HG03521 (cell line): ENCODE data around the gene CCDC192.
"Not testable (repeated sequence)": the region's sequence is repeated elsewhere in the genome, so short reads cannot be mapped to it uniquely, and the experiment has no call there.

Experiments
- ATAC-seq: cut with Tn5 transposase; IDR thresholded peaks from one replicate; pipeline ENCODE4 v1.9.1; 2021; ENCODE audit warnings: mild to moderate bottlenecking, moderate library complexity; ENCODE audit not compliant: unreplicated experiment

Gene CCDC192

GRCh38 chr5:127702926-127703561 lies at the start of gene CCDC192:
Gene CCDC192 (plus strand): TSS chr5:127703391. CDS start chr5:127703446, 55 bp downstream.
- ATAC-seq: no peak

GRCh38 chr5:127656825-127657224 lies 46.4 kb upstream of the CCDC192 start:
- ATAC-seq: no peak

GRCh38 chr5:127660047-127660733 lies 43.0 kb upstream of the CCDC192 start:
- ATAC-seq: no peak

- no peak for ATAC-seq
Observed at GRCh38 chr5:127664093-127664492, 39.1 kb upstream of the CCDC192 start.

GRCh38 chr5:127665641-127666040 lies 37.5 kb upstream of the CCDC192 start:
- no peak for ATAC-seq

- ATAC-seq: no peak
Observed at GRCh38 chr5:127666043-127666716, 37.0 kb upstream of the CCDC192 start.

- ATAC-seq: no peak
Observed at GRCh38 chr5:127667926-127668325, 35.3 kb upstream of the CCDC192 start.

GRCh38 chr5:127671218-127671617 lies 32.0 kb upstream of the CCDC192 start:
- no peak for ATAC-seq

GRCh38 chr5:127673117-127673800 lies 29.9 kb upstream of the CCDC192 start:
- no peak for ATAC-seq

GRCh38 chr5:127676951-127677350 lies 26.2 kb upstream of the CCDC192 start:
- ATAC-seq: not testable (repeated sequence)

- ATAC-seq: not testable (repeated sequence)
Observed at GRCh38 chr5:127679691-127680330, 23.4 kb upstream of the CCDC192 start.

GRCh38 chr5:127680595-127680994 lies 22.6 kb upstream of the CCDC192 start:
- ATAC-seq: no peak

- no peak for ATAC-seq
Observed at GRCh38 chr5:127683008-127683407, 20.2 kb upstream of the CCDC192 start.

- no peak for ATAC-seq
Observed at GRCh38 chr5:127684726-127685467, 18.3 kb upstream of the CCDC192 start.

GRCh38 chr5:127685662-127686061 lies 17.5 kb upstream of the CCDC192 start:
- ATAC-seq: no peak

- no peak for ATAC-seq
Observed at GRCh38 chr5:127686424-127686823, 16.8 kb upstream of the CCDC192 start.

- no peak for ATAC-seq
Observed at GRCh38 chr5:127694518-127695171, 8.5 kb upstream of the CCDC192 start.

GRCh38 chr5:127695346-127695745 lies 7.8 kb upstream of the CCDC192 start:
- no peak for ATAC-seq

GRCh38 chr5:127696683-127697082 lies 6.5 kb upstream of the CCDC192 start:
- ATAC-seq: no peak
